CMK (cell line): ENCODE measurements around the gene UMAD1.

Experiments
- DNase-seq: peaks from one replicate; pipeline ENCODE4 v3.0.0-alpha.2; 2010; ENCODE audit warnings: low read depth

UMAD1 gene

DNA sequence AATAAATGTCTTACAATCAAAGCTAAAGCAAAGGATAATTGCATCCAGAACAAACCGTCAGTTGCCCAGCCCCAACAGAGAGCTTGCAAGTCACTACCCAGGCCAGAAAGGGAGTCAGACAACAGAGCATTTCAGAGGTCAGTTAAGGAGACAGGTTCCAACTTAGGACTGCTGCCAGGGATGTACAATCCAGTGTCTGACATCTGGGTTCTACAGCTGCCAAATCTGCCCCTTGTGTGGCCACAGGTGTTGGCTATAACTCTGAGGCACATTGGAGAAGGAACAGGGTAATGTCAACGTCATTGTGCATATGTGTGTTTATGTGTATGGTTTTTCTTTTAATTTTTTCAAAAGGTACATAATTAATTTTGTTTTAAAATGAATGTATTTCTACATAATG is 242.8 kb downstream of the UMAD1 start:
- DNase-seq: no peak

GRCh38 chr7:7884855-7885254 is 244.3 kb downstream of the UMAD1 start:
- DNase-seq: no peak

GRCh38 chr7:7889791-7890568 is 249.4 kb downstream of the UMAD1 start:
- no peak for DNase-seq

DNA sequence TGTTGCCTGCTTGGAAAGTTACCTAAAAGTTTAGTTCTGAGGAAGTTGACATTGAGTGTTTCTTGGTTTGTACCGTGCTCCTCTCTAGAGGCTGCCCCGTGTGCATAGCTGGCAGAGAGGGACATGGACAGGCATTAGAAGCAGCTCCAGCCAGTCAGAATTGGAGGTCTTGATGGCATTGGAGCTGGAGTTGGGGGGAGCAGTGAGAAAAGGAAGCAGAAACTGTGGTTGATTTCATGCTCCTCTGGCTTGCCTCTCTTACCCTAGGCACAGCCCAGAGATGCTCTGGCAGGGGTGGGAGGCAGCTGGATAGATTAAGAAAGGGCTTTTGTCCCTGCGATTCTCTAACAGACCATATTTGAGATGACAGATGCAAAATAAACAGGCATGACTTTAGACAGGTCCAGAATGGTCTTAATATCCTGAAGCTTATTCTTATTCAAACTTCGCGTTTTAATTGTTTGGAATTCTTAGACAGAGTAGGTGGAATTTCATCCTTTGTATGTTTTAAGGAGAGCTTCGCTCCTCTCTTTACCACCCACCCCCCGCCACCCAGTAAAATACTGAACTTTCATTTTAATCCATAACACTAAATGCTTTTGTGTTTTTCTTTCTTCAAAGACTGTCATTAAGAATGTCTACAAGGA is 254.6 kb downstream of the UMAD1 start:
- DNase-seq: no peak

GRCh38 chr7:7895754-7896153 is 255.2 kb downstream of the UMAD1 start:
- DNase-seq: no peak

DNA sequence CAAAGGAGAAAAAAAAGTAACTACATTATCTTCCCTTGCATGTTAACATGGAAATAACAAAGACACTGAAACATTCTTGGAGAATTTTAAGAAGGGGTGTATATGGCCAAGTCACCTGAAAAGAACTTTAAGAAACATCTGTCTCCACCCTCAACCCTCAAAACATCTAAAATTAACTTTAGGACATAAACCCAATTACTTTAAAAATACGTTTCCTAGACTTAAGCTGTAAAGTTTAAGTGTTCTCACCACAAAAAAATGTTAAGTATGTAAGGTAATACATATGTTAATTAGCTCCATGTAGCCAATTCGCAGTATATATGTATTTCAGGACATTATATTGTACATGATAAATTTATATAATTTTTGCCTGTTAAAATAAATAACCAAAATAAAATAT is 257.0 kb downstream of the UMAD1 start:
- no peak for DNase-seq

DNA sequence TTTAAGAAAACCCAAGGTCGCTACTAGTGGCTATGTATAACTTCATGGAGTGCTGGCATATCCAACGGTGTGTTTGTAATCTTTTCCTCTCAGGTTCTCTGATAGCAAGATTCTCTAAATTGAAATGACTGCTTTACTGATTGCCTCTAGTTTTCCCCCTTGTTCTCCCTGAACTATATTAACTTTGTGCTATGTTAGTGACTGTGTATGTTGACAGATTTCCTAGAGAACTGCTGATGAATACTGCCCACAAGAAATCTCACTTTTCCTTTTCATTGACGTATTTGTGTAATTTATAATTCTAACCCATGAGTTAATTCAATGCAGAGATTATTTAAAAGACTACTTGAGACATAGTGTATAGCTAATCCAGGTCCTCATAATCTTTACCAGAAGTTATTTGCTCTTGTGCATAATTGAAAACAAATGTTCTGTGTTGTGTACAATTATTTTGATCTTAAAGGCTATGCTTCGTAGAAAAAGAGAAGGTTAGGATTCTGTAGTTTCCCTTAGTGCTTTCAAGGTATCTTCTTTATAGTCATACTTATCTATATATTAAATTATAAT is 257.5 kb downstream of the UMAD1 start:
- no peak for DNase-seq

DNA sequence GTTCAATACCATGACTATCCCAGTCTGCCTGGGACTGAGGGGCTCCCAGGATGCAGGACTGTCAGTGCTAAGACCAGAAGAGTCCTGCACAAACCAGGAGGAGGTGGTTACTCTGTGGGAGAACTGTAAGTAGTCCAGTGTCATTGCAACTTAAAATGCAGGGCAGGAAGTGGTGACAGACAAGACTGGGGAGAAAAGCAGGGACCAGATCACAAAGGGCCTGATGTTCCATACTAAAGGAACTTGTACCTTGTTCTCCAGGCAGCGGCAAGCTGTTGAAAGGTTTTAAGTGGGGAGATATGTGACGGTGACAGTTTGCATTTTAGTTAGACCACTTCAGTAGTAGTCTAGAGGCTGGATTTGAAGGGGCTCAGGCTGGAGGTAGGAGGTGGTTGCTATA is 262.3 kb downstream of the UMAD1 start:
- DNase-seq: no peak

GRCh38 chr7:7907306-7907705 is 266.8 kb downstream of the UMAD1 start:
- DNase-seq: no peak

GRCh38 chr7:7908622-7909145 is 268.1 kb downstream of the UMAD1 start:
- no peak for DNase-seq

- DNase-seq: no peak
Observed at GRCh38 chr7:7909376-7909775, 268.8 kb downstream of the UMAD1 start.

DNA sequence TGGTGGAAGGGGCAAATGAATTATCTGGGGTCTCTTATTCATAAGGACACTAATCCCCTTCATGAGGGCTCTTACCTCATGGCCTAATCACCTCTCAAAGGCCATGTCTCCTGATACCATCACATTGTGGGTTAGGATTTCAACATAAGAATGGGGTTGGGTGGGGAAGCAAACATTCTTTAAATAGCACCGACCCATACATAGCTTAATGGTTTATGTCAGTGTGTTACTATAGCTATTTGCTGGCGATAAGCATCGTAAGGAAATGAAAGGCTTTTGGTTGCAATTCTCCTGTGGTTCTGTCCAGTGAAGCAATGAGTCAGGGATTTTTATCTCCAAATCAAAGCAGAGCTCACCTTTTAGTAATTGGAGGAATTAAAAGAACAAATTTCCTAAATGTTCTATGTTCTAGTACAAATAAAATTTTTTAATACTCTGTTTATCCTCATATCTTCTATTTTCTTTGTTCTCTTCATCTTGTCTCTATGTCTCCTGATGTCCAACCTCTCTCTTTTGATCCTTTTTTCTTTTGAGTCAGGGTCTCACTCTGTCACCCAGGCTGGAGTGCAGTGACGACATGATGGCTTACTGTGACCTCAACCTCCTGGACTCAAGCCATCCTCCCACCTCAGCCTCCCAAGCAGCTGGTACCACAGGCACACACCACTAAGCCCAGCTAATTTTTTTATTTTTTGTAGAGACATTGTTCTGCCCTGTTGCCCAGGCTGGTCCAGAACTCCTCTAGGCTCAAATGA is 271.0 kb downstream of the UMAD1 start:
- DNase-seq: no peak

- DNase-seq: no peak
Observed at GRCh38 chr7:7912937-7913336, 272.4 kb downstream of the UMAD1 start.

DNA sequence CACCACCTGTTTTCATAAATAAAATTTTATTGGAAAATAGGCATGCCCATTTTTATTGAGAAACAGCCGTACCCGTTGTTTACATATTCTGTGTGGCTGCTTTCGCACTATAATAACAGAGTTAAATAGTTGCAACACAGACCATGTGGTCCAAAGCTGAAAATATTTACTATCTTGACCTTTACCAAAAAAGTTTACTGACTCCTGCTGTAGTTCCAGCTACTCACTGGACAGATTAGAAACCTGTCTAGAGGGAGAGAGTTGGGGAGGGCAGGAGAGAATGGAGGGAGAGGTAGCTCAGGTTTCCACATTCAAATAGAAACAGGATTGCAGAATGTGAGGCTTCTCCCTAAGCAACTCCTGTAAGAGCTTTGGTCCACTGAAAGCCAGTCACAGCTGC is 273.0 kb downstream of the UMAD1 start:
- DNase-seq: no peak

- DNase-seq: no peak
Observed at GRCh38 chr7:7914547-7914946, 274.0 kb downstream of the UMAD1 start.

GRCh38 chr7:7916064-7916463 is 275.5 kb downstream of the UMAD1 start:
- no peak for DNase-seq

DNA sequence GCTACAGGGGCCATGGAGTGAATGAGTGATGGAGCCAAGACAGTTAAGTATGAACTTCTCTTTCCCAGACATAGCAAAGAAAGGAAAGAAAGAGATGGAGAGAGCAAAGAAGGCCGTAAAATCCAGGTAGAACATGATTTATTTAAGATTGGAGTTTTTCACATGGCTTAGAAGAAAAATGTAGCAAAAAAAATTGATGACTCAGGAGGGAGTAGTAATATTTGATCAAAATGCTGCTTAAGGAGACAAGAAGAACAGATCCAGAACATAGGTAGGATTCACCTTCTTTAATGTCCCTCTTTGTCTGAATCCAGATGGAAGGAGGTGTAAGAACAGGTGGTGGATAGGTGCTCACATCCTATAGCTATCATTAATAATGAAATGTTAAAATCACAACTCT is 277.0 kb downstream of the UMAD1 start:
- no peak for DNase-seq

GRCh38 chr7:7918736-7919448 is 278.3 kb downstream of the UMAD1 start:
- no peak for DNase-seq

DNA sequence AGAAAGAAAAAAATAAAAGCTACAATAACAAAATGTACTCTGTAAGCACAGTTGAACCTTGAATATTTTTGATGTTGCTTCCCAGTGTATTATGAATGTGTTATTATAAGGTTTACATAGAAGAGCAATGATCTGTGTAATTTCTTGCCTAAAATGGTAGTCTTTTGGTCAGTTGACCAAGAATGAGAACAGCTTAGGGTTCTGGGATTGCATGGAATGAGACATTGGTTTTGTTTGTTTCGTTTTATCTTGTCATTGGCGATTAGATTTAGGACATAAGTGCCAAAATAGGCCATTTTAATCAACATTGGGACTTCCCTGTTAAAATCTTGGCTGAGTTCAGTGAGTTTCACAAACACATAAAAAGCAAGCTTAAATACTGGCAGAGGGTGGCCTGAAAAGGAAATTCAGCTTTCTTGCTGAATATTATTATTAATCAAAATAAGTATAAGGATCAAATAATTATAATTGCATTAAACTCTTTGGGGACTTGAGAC is 278.9 kb downstream of the UMAD1 start:
- no peak for DNase-seq

DNA sequence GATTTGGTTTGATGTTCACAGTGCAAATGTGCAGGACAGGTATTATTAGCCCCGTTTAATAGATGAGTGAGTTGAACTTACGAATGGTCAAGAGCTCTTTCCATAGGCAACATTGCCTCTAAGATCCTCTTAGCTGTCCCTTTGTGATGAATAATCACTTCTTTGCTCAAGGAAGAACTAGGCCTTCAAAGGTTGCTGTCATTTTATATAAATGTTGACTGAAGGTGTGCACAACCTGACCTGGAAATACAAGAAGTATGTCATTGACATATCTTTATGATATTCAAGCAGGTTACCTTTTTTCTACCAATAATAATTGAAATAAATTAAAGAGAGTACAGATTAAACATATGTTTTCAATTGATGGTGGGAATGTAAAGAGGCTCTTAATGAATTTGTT is 279.5 kb downstream of the UMAD1 start:
- no peak for DNase-seq

DNA sequence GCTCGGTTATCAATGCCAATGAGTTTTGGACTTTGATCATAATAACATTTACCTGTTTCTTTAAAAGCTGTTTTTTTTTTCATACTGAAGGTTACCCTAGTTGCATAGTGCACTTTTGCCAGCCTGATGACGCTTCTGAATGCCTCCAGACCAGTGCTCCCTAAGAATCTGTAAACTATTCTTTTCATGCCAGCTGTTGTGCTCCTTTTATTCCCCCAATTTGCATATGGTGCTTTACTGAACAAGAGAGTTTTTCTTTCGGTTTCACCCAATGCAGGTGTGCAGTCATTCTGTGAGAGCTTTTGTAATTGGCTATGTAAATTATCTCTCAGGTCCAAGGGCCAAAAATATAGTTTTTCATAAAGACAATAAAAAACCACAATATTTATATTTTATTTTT is 279.9 kb downstream of the UMAD1 start:
- DNase-seq: no peak

DNA sequence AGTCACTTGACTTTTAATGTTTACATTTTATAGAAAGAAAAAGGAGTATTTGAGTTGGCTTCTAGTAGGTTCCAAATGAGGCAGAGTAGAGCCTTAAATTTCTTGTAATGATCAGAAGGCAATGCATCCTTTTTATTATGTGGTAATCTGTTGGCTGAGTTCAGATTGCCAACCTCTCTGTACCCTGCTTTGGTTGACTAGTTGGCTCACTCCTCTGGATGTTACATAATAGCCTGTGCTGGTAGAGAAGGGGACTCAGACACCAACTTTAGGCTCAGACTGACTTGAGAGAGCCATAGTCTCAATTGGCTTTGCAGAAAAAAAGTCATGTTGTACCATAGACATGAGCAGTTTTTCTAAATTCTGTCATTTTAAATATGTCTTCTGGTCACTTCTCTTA is 281.3 kb downstream of the UMAD1 start:
- DNase-seq: no peak
